HCT116 (cell line): ENCODE results near the gene TACO1.

ENCODE experiments used
- CEBPB ChIP-seq: IDR thresholded peaks from 2 replicates; pipeline ENCODE4 v1.6.1; 2012; ENCODE audit warnings: low read depth
- FOSL1 ChIP-seq: IDR thresholded peaks from 2 replicates; pipeline ENCODE4 v1.6.1; 2012; ENCODE audit warnings: low read depth

GRCh38 chr17:63623786-63624530 is 23.3 kb downstream of the TACO1 start:
- TF ChIP-seq FOSL1, result no peak
- no peak for TF ChIP-seq CEBPB
